ENCODE results near the gene HDAC4.

The HDAC4 gene

DNA sequence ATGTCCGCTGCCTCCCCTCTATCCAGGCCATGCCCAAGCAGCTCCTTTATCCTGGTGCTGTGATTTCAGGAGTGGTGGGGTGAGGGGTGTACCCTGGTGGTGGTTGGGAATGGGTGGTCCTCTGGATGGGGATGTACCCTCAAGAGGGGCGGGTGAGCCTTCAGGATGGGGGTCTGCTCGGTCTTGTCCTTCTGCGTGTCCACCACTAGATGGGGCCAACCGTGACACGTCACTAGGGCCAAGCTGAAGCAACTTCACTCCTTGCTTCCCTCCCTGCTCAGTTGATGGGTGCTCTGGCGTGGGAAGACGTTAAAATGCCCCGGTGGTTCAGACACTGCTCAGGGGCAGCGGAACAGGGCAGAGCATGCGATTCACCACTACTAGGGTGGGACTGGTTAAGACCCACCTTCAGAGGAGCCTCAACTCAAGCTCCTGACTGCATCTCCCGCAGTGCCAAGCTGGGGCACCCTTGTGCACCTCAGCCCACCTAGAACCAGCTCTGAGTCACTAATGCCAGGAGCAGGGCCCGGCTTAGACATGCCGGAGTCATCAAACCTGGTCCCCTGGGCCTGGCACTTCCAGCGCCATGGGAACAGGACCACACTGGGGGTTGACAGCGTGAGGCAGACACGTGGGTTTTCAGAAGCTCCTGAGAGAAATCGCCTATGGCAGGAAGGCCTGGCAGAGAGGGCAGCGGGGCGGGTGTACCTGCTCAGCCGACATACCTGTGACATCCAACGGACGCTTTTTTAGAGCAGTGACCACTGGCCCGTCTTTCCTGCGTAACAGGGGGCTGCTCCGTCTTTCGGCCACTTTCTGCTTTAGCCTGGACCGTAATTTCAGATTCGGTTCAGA is 256.7 kb downstream of the HDAC4 start:
- DNase-seq (ENCODE audit: low read depth), result peak; percentile 76
- TF ChIP-seq, protein P1, sequence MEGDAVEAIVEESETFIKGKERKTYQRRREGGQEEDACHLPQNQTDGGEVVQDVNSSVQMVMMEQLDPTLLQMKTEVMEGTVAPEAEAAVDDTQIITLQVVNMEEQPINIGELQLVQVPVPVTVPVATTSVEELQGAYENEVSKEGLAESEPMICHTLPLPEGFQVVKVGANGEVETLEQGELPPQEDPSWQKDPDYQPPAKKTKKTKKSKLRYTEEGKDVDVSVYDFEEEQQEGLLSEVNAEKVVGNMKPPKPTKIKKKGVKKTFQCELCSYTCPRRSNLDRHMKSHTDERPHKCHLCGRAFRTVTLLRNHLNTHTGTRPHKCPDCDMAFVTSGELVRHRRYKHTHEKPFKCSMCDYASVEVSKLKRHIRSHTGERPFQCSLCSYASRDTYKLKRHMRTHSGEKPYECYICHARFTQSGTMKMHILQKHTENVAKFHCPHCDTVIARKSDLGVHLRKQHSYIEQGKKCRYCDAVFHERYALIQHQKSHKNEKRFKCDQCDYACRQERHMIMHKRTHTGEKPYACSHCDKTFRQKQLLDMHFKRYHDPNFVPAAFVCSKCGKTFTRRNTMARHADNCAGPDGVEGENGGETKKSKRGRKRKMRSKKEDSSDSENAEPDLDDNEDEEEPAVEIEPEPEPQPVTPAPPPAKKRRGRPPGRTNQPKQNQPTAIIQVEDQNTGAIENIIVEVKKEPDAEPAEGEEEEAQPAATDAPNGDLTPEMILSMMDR (conservative IDR thresholded peaks at IDR 0.05; ENCODE audit: low read depth, low read length), result peak; percentile 87
- no peak overlapping the region for H3K4me3 ChIP-seq (ENCODE audit: low read depth, low read length)

DNA sequence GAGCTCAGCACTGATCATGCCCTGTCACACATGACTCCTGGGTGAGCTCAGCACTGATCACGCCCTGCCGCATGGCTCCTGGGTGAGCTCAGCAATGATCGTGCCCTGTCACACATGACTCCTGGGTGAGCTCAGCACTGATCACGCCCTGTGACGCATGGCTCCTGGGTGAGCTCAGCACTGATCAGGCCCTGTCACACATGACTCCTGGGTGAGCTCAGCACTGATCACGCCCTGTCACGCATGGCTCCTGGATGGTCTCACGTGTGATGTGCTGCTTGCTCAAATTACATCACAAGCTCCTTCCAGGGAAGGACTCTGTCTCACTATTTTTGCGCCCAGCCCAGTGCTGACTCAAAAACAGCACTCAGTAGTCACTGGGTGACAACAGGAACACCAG is 258.0 kb downstream of the HDAC4 start:
- no peak overlapping the region for H3K4me3 ChIP-seq (ENCODE audit: low read depth, low read length)
- TF ChIP-seq, protein P1 (conservative IDR thresholded peaks at IDR 0.05; ENCODE audit: low read depth, low read length), result no peak
- no peak for DNase-seq (ENCODE audit: low read depth)

DNA sequence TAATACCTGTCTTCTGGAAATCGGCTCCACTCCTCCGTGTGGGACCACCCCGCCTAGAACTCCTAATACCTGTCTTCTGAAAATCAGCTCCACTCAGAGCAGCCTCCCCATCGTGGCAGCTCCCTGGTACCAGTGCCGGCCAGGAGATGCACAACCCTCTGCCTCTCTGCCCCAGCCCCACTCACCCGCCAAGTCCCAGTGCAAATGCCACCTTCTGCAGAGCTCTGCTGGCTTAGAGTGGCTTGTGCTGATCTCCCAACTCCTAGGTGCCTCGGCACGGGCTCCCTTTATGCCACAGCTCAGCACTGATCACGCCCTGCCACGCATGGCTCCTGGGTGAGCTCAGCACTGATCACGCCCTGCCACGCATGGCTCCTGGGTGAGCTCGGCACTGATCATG is 258.5 kb downstream of the HDAC4 start:
- no peak for DNase-seq (ENCODE audit: low read depth)
- TF ChIP-seq, protein P1 (conservative IDR thresholded peaks at IDR 0.05; ENCODE audit: low read depth, low read length), result no peak
- no peak overlapping the region for H3K4me3 ChIP-seq (ENCODE audit: low read depth, low read length)

DNA sequence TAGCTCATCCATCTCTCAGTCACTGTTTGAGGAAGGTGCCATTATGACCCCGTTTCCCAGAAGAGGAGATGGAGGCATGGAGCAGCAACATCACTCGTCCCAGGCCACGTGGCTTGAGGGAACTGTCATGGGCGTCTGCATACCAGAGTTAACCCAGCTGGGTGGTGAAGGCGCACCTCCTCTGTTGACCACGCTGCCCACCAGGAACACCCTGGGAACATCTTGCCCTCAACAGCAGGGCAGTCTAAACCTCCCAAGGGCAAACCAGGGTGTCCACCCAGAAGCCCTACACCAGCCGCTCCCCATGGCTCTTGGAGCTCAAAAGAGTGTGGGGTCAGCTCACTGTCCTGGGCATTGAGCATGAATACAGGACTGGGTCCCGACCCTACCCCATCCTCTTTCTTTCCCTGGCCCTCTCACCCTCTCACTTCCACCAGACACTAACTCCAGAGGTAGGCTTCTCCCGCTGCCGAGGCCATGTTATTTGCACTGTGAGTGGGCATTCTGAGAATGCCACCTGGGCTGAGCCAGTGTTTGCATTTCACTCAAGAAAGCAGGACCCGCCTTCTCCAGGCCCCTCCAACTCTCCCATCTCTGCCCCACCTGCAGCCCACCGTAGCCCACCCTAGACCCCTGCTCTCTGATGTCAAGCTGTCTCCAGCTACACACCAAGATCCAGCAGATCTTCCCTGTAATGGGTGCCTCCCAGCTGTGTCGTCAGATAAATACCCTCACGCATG is 259.6 kb downstream of the HDAC4 start:
- TF ChIP-seq, protein P1 (conservative IDR thresholded peaks at IDR 0.05; ENCODE audit: low read depth, low read length), result no peak
- no peak for DNase-seq (ENCODE audit: low read depth)
- H3K4me3 ChIP-seq (ENCODE audit: low read depth, low read length), result no peak overlapping the region

DNA sequence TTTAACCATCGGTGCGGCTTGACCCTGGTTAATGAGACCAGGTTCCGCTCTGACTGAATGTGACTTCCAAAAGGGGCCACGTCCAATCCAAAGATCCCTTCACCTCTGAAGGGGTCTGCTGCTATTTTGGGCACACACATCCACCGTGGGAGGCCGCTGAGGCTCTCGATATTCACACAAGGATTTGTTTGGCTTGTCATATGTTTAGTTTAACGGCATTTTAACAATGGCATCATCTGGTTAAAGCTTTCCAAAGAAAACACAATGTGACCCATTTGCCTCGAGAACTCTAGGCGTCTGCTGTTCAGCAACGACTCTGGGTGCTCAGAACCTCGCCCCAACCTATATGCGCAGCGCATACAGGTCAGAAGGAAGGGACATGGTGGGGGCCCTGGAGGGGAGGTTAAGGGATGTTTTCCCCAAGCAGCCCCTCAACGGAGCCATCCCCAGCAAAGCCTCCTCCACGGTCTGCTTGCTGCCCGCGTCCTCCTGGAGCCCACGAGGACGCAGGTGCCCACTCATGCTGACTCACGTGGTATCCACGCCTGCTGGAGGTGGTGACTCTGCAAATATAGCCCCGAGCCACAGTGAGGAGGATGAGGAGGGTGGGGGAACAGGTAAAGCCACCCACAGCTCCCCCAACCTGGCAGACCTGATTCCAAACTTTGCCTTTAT is 260.3 kb downstream of the HDAC4 start:
- peak; percentile 36 for DNase-seq (ENCODE audit: low read depth)
- no peak overlapping the region for H3K4me3 ChIP-seq (ENCODE audit: low read depth, low read length)
- TF ChIP-seq, protein P1 (conservative IDR thresholded peaks at IDR 0.05; ENCODE audit: low read depth, low read length), result no peak

DNA sequence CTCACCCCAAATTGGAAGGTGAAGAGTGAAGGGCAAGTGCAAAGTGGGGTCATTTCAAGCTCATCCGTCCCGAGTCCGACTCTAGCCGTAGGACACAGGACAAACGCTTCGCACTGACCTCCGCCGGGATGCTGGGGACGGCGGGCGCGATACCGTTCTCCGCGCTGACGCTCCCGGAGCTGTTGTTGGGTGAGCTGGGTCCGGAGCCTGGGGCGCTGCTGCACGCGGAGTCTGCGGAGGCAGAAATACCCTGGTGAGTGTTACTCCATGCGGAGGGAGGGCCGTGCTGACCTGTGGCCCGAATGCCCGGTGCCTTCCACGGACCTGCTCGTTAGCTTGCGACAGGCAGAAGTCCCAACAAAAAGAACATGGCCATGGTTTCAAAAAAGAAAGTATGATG is 261.3 kb downstream of the HDAC4 start:
- H3K4me3 ChIP-seq (ENCODE audit: low read depth, low read length), result no peak overlapping the region
- TF ChIP-seq, protein P1 (conservative IDR thresholded peaks at IDR 0.05; ENCODE audit: low read depth, low read length), result no peak
- no peak for DNase-seq (ENCODE audit: low read depth)

All from choroid plexus epithelial cell (primary cell).